ENCODE data around the gene GTPBP10. TPM values are rescaled to one million over a fixed set of nuclear protein-coding genes. Genes with fewer than 3 reads are reported as not detected.
"Not testable (repeated sequence)": the region's sequence is repeated elsewhere in the genome, so short reads cannot be mapped to it uniquely, and the experiment has no call there.

GTPBP10 gene
- total RNA-seq, 3 donors from 2014 or later = 24.9 to 27.8 (median 26.0) TPM

- TF ChIP-seq CTCF (IDR thresholded peaks at IDR 0.05) = no peak
- H3K9me3 ChIP-seq = no peaks in the 10 kb centered on the region
- DNase-seq = no peak
- ATAC-seq = no peak
- H3K36me3 ChIP-seq (ENCODE audit: low read depth) = no peaks in the 10 kb centered on the region
- H3K4me3 ChIP-seq = no peak overlapping the region
- peaks cover 7% of the 10 kb centered on the region for H3K4me1 ChIP-seq (ENCODE audit: low read depth)
- intact Hi-C loops (cut with DNase I, micrococcal nuclease) = no loop called here
These were observed 23.7 kb upstream of the GTPBP10 start for GRCh38 chr7:90322837-90323236.

GRCh38 chr7:90326500-90326899 lies 20.0 kb upstream of the GTPBP10 start:
- intact Hi-C loops (cut with DNase I, micrococcal nuclease) = no loop called here
- DNase-seq (no peak), ATAC-seq (no peak)
- Histone ChIP-seq H3K4me3 (no peak overlapping the region), H3K9me3 (no peaks in the 10 kb centered on the region), H3K36me3 (ENCODE audit: low read depth) (no peaks in the 10 kb centered on the region), H3K4me1 (ENCODE audit: low read depth) (no peaks in the 10 kb centered on the region)
- TF ChIP-seq CTCF (IDR thresholded peaks at IDR 0.05) = no peak

- DNase-seq (no peak), ATAC-seq (no peak)
- Histone ChIP-seq H3K4me3 (no peak overlapping the region), H3K36me3 (ENCODE audit: low read depth) (no peaks in the 10 kb centered on the region), H3K9me3 (no peaks in the 10 kb centered on the region), H3K4me1 (ENCODE audit: low read depth) (no peaks in the 10 kb centered on the region)
- TF ChIP-seq CTCF (IDR thresholded peaks at IDR 0.05) = no peak
- intact Hi-C loops (cut with DNase I, micrococcal nuclease) = no loop called here
These were observed 12.2 kb upstream of the GTPBP10 start for GRCh38 chr7:90334193-90334843.

GRCh38 chr7:90334926-90335325 lies 11.6 kb upstream of the GTPBP10 start:
- DNase-seq; intact Hi-C loops (cut with DNase I, micrococcal nuclease); H3K9me3 ChIP-seq; H3K4me1 ChIP-seq (ENCODE audit: low read depth); H3K36me3 ChIP-seq (ENCODE audit: low read depth); ATAC-seq; H3K4me3 ChIP-seq: not testable (repeated sequence)

GRCh38 chr7:90337106-90337505 lies 9.4 kb upstream of the GTPBP10 start:
- Histone ChIP-seq H3K9me3 (no peaks in the 10 kb centered on the region), H3K4me1 (ENCODE audit: low read depth) (no peaks in the 10 kb centered on the region), H3K4me3 (no peak overlapping the region), H3K36me3 (ENCODE audit: low read depth) (no peaks in the 10 kb centered on the region)
- DNase-seq = no peak
- no peak for TF ChIP-seq CTCF (IDR thresholded peaks at IDR 0.05)
- intact Hi-C loops (cut with DNase I, micrococcal nuclease) = no loop called here
- ATAC-seq = no peak

- intact Hi-C loops (cut with DNase I, micrococcal nuclease) = no loop called here
- ATAC-seq (no peak), DNase-seq (no peak)
- H3K36me3 ChIP-seq (ENCODE audit: low read depth) = no peaks in the 10 kb centered on the region
- no peak for TF ChIP-seq CTCF (IDR thresholded peaks at IDR 0.05)
- no peak overlapping the region for H3K4me3 ChIP-seq
- H3K9me3 ChIP-seq = no peaks in the 10 kb centered on the region
- peaks cover 9% of the 10 kb centered on the region for H3K4me1 ChIP-seq (ENCODE audit: low read depth)
These were observed 1.5 kb upstream of the GTPBP10 start for GRCh38 chr7:90345016-90345415.
